Stimulated activated CD4-positive, alpha-beta T cell treated with anti-CD3 and anti-CD28 coated beads, Interleukin-4, amount 100 ng/mL, for 4 hours (primary cell): ENCODE results near the gene PTGER3.
"Not testable (repeated sequence)": the region's sequence is repeated elsewhere in the genome, so short reads cannot be mapped to it uniquely, and the experiment has no call there.

Experiments
- DNase-seq, 2 experiments: peaks; one replicate each; pipeline ENCODE4 v3.0.0-alpha.2; 2020

Gene PTGER3

GRCh38 chr1:71002709-71003475 lies 44.7 kb downstream of the PTGER3 start:
- DNase-seq, result no peak

GRCh38 chr1:71001624-71002023 lies 46.0 kb downstream of the PTGER3 start:
- DNase-seq, result no peak

GRCh38 chr1:70997793-70998192 lies 49.8 kb downstream of the PTGER3 start:
- no peak for DNase-seq

- DNase-seq, result no peak
These were observed 52.8 kb downstream of the PTGER3 start for GRCh38 chr1:70994753-70995268.

- DNase-seq, result no peak
These were observed 53.8 kb downstream of the PTGER3 start for GRCh38 chr1:70993798-70994197.

- DNase-seq, result no peak
These were observed 55.1 kb downstream of the PTGER3 start for GRCh38 chr1:70992521-70992920.

- no peak for DNase-seq
These were observed 57.0 kb downstream of the PTGER3 start for GRCh38 chr1:70990469-70991253.

GRCh38 chr1:70987497-70987896 lies 60.1 kb downstream of the PTGER3 start:
- no peak for DNase-seq

- not testable (repeated sequence) for DNase-seq
These were observed 61.8 kb downstream of the PTGER3 start for GRCh38 chr1:70985776-70986225.

- DNase-seq, result not testable (repeated sequence)
These were observed 62.3 kb downstream of the PTGER3 start for GRCh38 chr1:70985278-70985677.

GRCh38 chr1:70980361-70980760 lies 67.3 kb downstream of the PTGER3 start:
- DNase-seq, result no peak

- no peak for DNase-seq
These were observed 67.7 kb downstream of the PTGER3 start for GRCh38 chr1:70979881-70980280.

GRCh38 chr1:70979313-70979712 lies 68.3 kb downstream of the PTGER3 start:
- DNase-seq, result no peak

- no peak for DNase-seq
These were observed 69.0 kb downstream of the PTGER3 start for GRCh38 chr1:70978623-70979022.

- no peak for DNase-seq
These were observed 70.0 kb downstream of the PTGER3 start for GRCh38 chr1:70977575-70977974.

GRCh38 chr1:70977041-70977440 lies 70.6 kb downstream of the PTGER3 start:
- DNase-seq, result no peak

GRCh38 chr1:70973754-70974153 lies 73.9 kb downstream of the PTGER3 start:
- DNase-seq, result no peak

- no peak for DNase-seq
These were observed 77.2 kb downstream of the PTGER3 start for GRCh38 chr1:70970407-70970806.

GRCh38 chr1:70966018-70966638 lies 81.5 kb downstream of the PTGER3 start:
- DNase-seq, result no peak

GRCh38 chr1:70963374-70963773 lies 84.2 kb downstream of the PTGER3 start:
- DNase-seq, result no peak

- no peak for DNase-seq
These were observed 86.1 kb downstream of the PTGER3 start for GRCh38 chr1:70961374-70961975.

- no peak for DNase-seq
These were observed 99.1 kb downstream of the PTGER3 start for GRCh38 chr1:70948396-70949017.

- no peak for DNase-seq
These were observed 99.8 kb downstream of the PTGER3 start for GRCh38 chr1:70947835-70948234.
